Measurements from ENCODE around the gene MED25. TPM values are rescaled to one million over a fixed set of nuclear protein-coding genes. Genes with fewer than 3 reads are reported as not detected.

MED25 gene
- polyA plus RNA-seq, 3 donors, result 13.9 to 52.9 (median 18.5) TPM

DNA sequence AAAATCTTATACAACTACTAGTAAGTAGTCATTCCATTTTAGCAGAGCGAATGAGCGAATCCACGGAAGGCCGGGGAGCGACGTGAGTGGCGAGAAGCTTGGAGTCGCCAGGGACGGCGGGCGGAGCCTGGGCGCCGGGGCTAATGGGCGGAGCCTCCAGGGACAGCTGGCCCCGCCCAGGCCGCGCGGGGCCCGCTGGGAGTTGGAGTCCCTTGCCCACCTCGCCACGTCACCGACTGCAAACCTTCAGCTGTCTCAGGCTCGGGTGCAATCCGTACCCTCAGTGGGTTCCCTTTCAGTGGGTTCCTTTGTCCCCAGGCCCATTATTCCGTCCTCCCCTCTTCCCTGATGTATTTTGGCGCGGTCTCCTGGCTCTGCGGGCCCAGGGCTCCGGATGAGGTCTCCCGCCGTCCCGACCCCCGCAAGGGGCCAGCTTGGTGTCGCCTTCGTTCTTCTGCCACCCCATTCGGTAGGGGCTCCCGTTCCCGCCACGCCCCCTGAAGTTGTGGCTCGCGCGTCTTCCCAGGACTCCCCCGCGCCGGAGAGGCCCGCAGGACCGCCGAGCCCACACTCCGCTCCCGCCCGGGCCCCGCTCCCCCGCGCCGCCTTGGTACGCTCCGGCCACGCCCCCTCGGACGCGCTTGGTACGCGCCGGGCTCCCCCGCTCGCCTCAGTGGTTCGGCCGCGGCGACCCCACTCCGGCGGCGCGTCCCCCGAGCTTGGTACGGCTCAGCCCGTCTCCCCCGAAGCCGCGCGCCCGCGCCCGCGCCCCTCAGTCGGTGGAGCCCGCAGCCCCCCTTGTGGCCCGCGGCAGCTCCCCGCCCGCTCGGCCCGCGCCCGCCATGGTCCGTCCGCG is 32.6 kb downstream of the MED25 start, which contains the start of gene PTOV1:
PTOV1 (plus strand) TSS at position 673 of the 856 bp plus-strand sequence.
- intact Hi-C loops (cut with micrococcal nuclease), result loop anchor here (2.0 to 5.0 kb wide), 3 partner anchors 16 to 33 kb away; partner anchors contain the start of genes MED25 (in 2 of the 2) and PNKP (in 1 of the 2)
- H3K9me3 ChIP-seq (replicated peaks in 1 of 2; ENCODE audit: control insufficient read depth in 1 of 2, insufficient read depth in 1 of 2, low read length in 2 of 2), result peaks cover 4% of the 10 kb centered on the region in 2 donors
- peaks cover 8 to 14% of the 10 kb centered on the region in 2 donors for H3K36me3 Mint-ChIP-seq
- H4K20me1 ChIP-seq (ENCODE audit: insufficient read depth, low read length), result peaks cover 39% of the 10 kb centered on the region
- no peak for TF ChIP-seq CTCF (IDR thresholded peaks at IDR 0.05)
- peak within 1 kb of the TSS; percentile 95 to 97 for H3K27ac ChIP-seq (ENCODE audit: low read depth in 1 of 2, low read length in 2 of 2)
- peak within 1 kb of the TSS; percentile 93 to 99 (median 96) for H3K27ac Mint-ChIP-seq
- peaks cover 14 to 17% (median 15%) of the 10 kb centered on the region in 3 donors for H3K27me3 Mint-ChIP-seq (ENCODE audit: low read depth in 3 of 3)
- peak within 1 kb of the TSS; percentile 84 to 99 (median 96) for H3K4me3 ChIP-seq (replicated peaks in 1 of 3; ENCODE audit: low read depth in 2 of 3, low read length in 3 of 3)
- peaks cover 20% of the 10 kb centered on the region for H3K79me2 ChIP-seq (ENCODE audit: insufficient read depth, low read length)
- H2AFZ ChIP-seq (ENCODE audit: insufficient read depth, low read depth, low read length, poor library complexity, severe bottlenecking), result peak within 1 kb of the TSS; percentile 92
- H3K4me2 ChIP-seq (replicated peaks; ENCODE audit: extremely low read depth, low read length, poor library complexity, severe bottlenecking), result peak within 1 kb of the TSS; percentile 96
- H3K4me3 Mint-ChIP-seq, result peak within 1 kb of the TSS; percentile 88 to 92
- H3K36me3 ChIP-seq (replicated peaks in 1 of 2; ENCODE audit: control insufficient read depth in 1 of 2, insufficient read depth in 2 of 2, low read length in 2 of 2), result no peaks in the 10 kb centered on the region
- H3K9me3 Mint-ChIP-seq, result peaks cover 4 to 11% (median 8%) of the 10 kb centered on the region in 7 donors
- peak within 1 kb of the TSS; percentile 97 for H3K9ac ChIP-seq (ENCODE audit: insufficient read depth, low read length, poor library complexity, severe bottlenecking)
- H3K4me1 Mint-ChIP-seq, result peaks cover 42% of the 10 kb centered on the region
- H3K4me1 ChIP-seq (ENCODE audit: control insufficient read depth in 1 of 2, insufficient read depth in 2 of 2, low read length in 2 of 2), result peaks cover 32 to 40% of the 10 kb centered on the region in 2 donors
- peaks cover 7 to 12% of the 10 kb centered on the region in 2 donors for H3K27me3 ChIP-seq (ENCODE audit: control insufficient read depth in 2 of 2, insufficient read depth in 2 of 2, low read length in 2 of 2)
- peak; percentile 88 to 90 (median 88) for DNase-seq
- WGBS (ENCODE audit: insufficient coverage), result 3% methylated on average over 98 of the region's 98 CpGs

GRCh38 chr19:49851456-49852259 is 33.6 kb downstream of the MED25 start:
- Histone ChIP-seq H4K20me1 (ENCODE audit: insufficient read depth, low read length) (peaks cover 46% of the 10 kb centered on the region), H3K36me3 (replicated peaks in 1 of 2; ENCODE audit: control insufficient read depth in 1 of 2, insufficient read depth in 2 of 2, low read length in 2 of 2) (peaks cover 0 to 3% of the 10 kb centered on the region in 2 donors), H3K4me2 (replicated peaks; ENCODE audit: extremely low read depth, low read length, poor library complexity, severe bottlenecking) (peak overlapping the region; percentile 96), H3K27me3 (ENCODE audit: control insufficient read depth in 2 of 2, insufficient read depth in 2 of 2, low read length in 2 of 2) (peaks cover 7 to 12% of the 10 kb centered on the region in 2 donors), H3K27ac (ENCODE audit: low read depth in 1 of 2, low read length in 2 of 2) (no peak overlapping the region), H2AFZ (ENCODE audit: insufficient read depth, low read depth, low read length, poor library complexity, severe bottlenecking) (peak overlapping the region; percentile 92), H3K4me1 (ENCODE audit: control insufficient read depth in 1 of 2, insufficient read depth in 2 of 2, low read length in 2 of 2) (peaks cover 32 to 40% of the 10 kb centered on the region in 2 donors), H3K79me2 (ENCODE audit: insufficient read depth, low read length) (peaks cover 20% of the 10 kb centered on the region), H3K9ac (ENCODE audit: insufficient read depth, low read length, poor library complexity, severe bottlenecking) (peak overlapping the region; percentile 97), H3K4me3 (replicated peaks in 1 of 3; ENCODE audit: low read depth in 2 of 3, low read length in 3 of 3) (peak overlapping the region; percentile 35 to 99 (median 84)), H3K9me3 (replicated peaks in 1 of 2; ENCODE audit: control insufficient read depth in 1 of 2, insufficient read depth in 1 of 2, low read length in 2 of 2) (peaks cover 4% of the 10 kb centered on the region in 2 donors)
- no peak for TF ChIP-seq CTCF (IDR thresholded peaks at IDR 0.05)
- no peak overlapping the region for H3K27ac Mint-ChIP-seq
- intact Hi-C loops (cut with micrococcal nuclease), result loop anchor here (2.0 to 5.0 kb wide), 3 partner anchors 15 to 34 kb away; partner anchors contain the start of genes MED25 (in 2 of the 2) and PNKP (in 1 of the 2)
- H3K27me3 Mint-ChIP-seq (ENCODE audit: low read depth in 3 of 3), result peaks cover 14 to 17% (median 15%) of the 10 kb centered on the region in 3 donors
- peaks cover 42% of the 10 kb centered on the region for H3K4me1 Mint-ChIP-seq
- 4% methylated on average over 49 of the region's 78 CpGs for WGBS (ENCODE audit: insufficient coverage)
- H3K4me3 Mint-ChIP-seq, result peak overlapping the region; percentile 71 to 86
- H3K9me3 Mint-ChIP-seq, result peaks cover 4 to 11% (median 8%) of the 10 kb centered on the region in 7 donors
- H3K36me3 Mint-ChIP-seq, result peaks cover 8 to 17% of the 10 kb centered on the region in 2 donors
- no peak for DNase-seq
